Renal cortex interstitium (tissue), 11 donors: ENCODE measurements around the gene PSMD13. TPM values are rescaled to one million over a fixed set of nuclear protein-coding genes. Genes with fewer than 3 reads are reported as not detected.
"Not testable (repeated sequence)": the region's sequence is repeated elsewhere in the genome, so short reads cannot be mapped to it uniquely, and the experiment has no call there.

Experiments
- DNase-seq, 11 donors: peaks; one replicate each; pipeline ENCODE4 v3.0.0-alpha.2; 2013; ENCODE audit warnings: low read depth in 9 of 11, low spot score in 4 of 11; ENCODE audit errors: extremely low read depth in 1 of 11
- polyA plus RNA-seq, 3 donors: library from polyadenylated mRNA; unstranded; fragments of 120-200 nt; gene quantifications; one replicate each; pipeline ENCODE4 v1.2.1, GENCODE V29; 2013; ENCODE audit not compliant: insufficient read length in 3 of 3

Gene PSMD13
- polyA plus RNA-seq, 3 donors = 132 to 155 (median 152) TPM

GRCh38 chr11:227824-228379 is 8.9 kb upstream of the PSMD13 start:
- DNase-seq = no peak

GRCh38 chr11:230431-230830 is 6.3 kb upstream of the PSMD13 start:
- DNase-seq = no peak

GRCh38 chr11:232783-233565 is 3.8 kb upstream of the PSMD13 start:
- DNase-seq = no peak

- DNase-seq = no peak
These were observed 1.6 kb upstream of the PSMD13 start for GRCh38 chr11:235180-235579.

GRCh38 chr11:235609-235996 is 1.2 kb upstream of the PSMD13 start:
- peak in 5 of 11 donors; percentile 8 to 42 (median 17) for DNase-seq

- peak; percentile 29 to 78 (median 71) for DNase-seq
These were observed 591 bp upstream of the PSMD13 start, which contains the start of gene SIRT3 for GRCh38 chr11:235997-236773. Gene SIRT3, minus strand, starts transcription at chr11:236342. Its CDS starts 14 bp downstream, at chr11:236328.

- not testable (repeated sequence) for DNase-seq
These were observed 1.6 kb downstream of the PSMD13 start for GRCh38 chr11:238346-238745.

GRCh38 chr11:240315-240714 is 3.5 kb downstream of the PSMD13 start:
- no peak for DNase-seq

- no peak for DNase-seq
These were observed 4.9 kb downstream of the PSMD13 start for GRCh38 chr11:241634-242033.

- no peak for DNase-seq
These were observed 7.6 kb downstream of the PSMD13 start for GRCh38 chr11:244376-244775.

- no peak for DNase-seq
These were observed 12.3 kb downstream of the PSMD13 start for GRCh38 chr11:249062-249461.

- DNase-seq = no peak
These were observed 13.5 kb downstream of the PSMD13 start for GRCh38 chr11:250274-250673.

- DNase-seq = peak in 3 of 11 donors; percentile 21 to 31 (median 24)
These were observed 14.0 kb downstream of the PSMD13 start for GRCh38 chr11:250740-251299.

- DNase-seq = no peak
These were observed 14.8 kb downstream of the PSMD13 start for GRCh38 chr11:251550-251949.

- DNase-seq = no peak
These were observed 15.9 kb downstream of the PSMD13 start for GRCh38 chr11:252666-253065.

- no peak for DNase-seq
These were observed 16.5 kb downstream of the PSMD13 start for GRCh38 chr11:253160-253885.

- DNase-seq = no peak
These were observed 17.1 kb downstream of the PSMD13 start for GRCh38 chr11:253886-254270.

GRCh38 chr11:255176-255575 is 18.4 kb downstream of the PSMD13 start:
- no peak for DNase-seq

- DNase-seq = no peak
These were observed 19.0 kb downstream of the PSMD13 start for GRCh38 chr11:255816-256215.
